PC-3 (cell line): ENCODE measurements around the gene FAM83G.

Experiments used
- CTCF ChIP-seq: fragments of 300-600 bp; sonication (generic); conservative IDR thresholded peaks from 2 replicates; pipeline ENCODE4 v1.5.1; 2017; ENCODE audit warnings: antibody characterized with exemption, low read depth, mild to moderate bottlenecking, low read length
- EZH2phosphoT487 ChIP-seq: fragments of 300-600 bp; sonication (generic); IDR thresholded peaks from 2 replicates; pipeline ENCODE4 v1.6.1; 2018; ENCODE audit warnings: mild to moderate bottlenecking, antibody characterized with exemption, low read length, borderline replicate concordance

GRCh38 chr17:18958611-18959010 lies 46.0 kb downstream of the FAM83G start:
- TF ChIP-seq CTCF (no peak), EZH2phosphoT487 (no peak)
